Right hindlimb (tissue), 1 donor: ENCODE results near the gene FOXO4.

ENCODE experiments used
- DNase-seq: peaks from one replicate; pipeline ENCODE4 v3.0.0-alpha.2; 2018

The FOXO4 gene

GRCh38 chrX:71100581-71101505, 5.2 kb downstream of the FOXO4 start:
- no peak for DNase-seq

GRCh38 chrX:71102292-71102691, 6.6 kb downstream of the FOXO4 start:
- no peak for DNase-seq

GRCh38 chrX:71103110-71103983, 7.7 kb downstream of the FOXO4 start:
- DNase-seq: peak; percentile 67

- DNase-seq: no peak
Measured at GRCh38 chrX:71105628-71106027, 10.0 kb downstream of the FOXO4 start.

- no peak for DNase-seq
Measured at GRCh38 chrX:71106427-71106826, 10.8 kb downstream of the FOXO4 start, which contains the start of gene CXorf65. CXorf65 (minus strand) TSS chrX:71106740; CDS start chrX:71106556, 184 bp downstream.

- DNase-seq: no peak
Measured at GRCh38 chrX:71107245-71107644, 11.6 kb downstream of the FOXO4 start.

- no peak for DNase-seq
Measured at GRCh38 chrX:71107762-71108360, 12.2 kb downstream of the FOXO4 start.

- DNase-seq: no peak
Measured at GRCh38 chrX:71109051-71109450, 13.4 kb downstream of the FOXO4 start.

- DNase-seq: no peak
Measured at GRCh38 chrX:71111141-71111843, 15.6 kb downstream of the FOXO4 start, which contains the start of gene IL2RG. IL2RG (minus strand) TSS chrX:71111577; CDS start chrX:71111539, 38 bp downstream.

GRCh38 chrX:71111921-71112431, 16.3 kb downstream of the FOXO4 start:
- DNase-seq: no peak

- no peak for DNase-seq
Measured at GRCh38 chrX:71117358-71117757, 21.7 kb downstream of the FOXO4 start.

GRCh38 chrX:71118032-71118984, 22.7 kb downstream of the FOXO4 start, which contains the start of gene MED12:
MED12 (plus strand) TSS chrX:71118596; CDS start chrX:71118755, 159 bp downstream.
- DNase-seq: peak; percentile 94

- DNase-seq: no peak
Measured at GRCh38 chrX:71118985-71119535, 23.4 kb downstream of the FOXO4 start.

GRCh38 chrX:71128166-71128833, 32.6 kb downstream of the FOXO4 start:
- DNase-seq: no peak

- peak; percentile 69 for DNase-seq
Measured at GRCh38 chrX:71128915-71129765, 33.5 kb downstream of the FOXO4 start.

GRCh38 chrX:71131510-71131909, 35.9 kb downstream of the FOXO4 start:
- DNase-seq: no peak

- DNase-seq: no peak
Measured at GRCh38 chrX:71140440-71140839, 44.8 kb downstream of the FOXO4 start.

GRCh38 chrX:71143508-71143907, 47.9 kb downstream of the FOXO4 start:
- no peak for DNase-seq

- DNase-seq: peak; percentile 44
Measured at GRCh38 chrX:71144651-71145050, 49.0 kb downstream of the FOXO4 start, which contains the start of gene NLGN3. NLGN3 (plus strand) TSS chrX:71144841; CDS start chrX:71147750, 2,909 bp downstream.
